GM21360 (cell line): ENCODE measurements around the gene CLSTN2.

Source experiments
- ATAC-seq: cut with Tn5 transposase; IDR thresholded peaks from one replicate; pipeline ENCODE4 v1.9.1; 2021; ENCODE audit warnings: mild to moderate bottlenecking, moderate library complexity; ENCODE audit not compliant: unreplicated experiment

The CLSTN2 gene

GRCh38 chr3:140004271-140004670 is 69.3 kb downstream of the CLSTN2 start:
- ATAC-seq = no peak

DNA sequence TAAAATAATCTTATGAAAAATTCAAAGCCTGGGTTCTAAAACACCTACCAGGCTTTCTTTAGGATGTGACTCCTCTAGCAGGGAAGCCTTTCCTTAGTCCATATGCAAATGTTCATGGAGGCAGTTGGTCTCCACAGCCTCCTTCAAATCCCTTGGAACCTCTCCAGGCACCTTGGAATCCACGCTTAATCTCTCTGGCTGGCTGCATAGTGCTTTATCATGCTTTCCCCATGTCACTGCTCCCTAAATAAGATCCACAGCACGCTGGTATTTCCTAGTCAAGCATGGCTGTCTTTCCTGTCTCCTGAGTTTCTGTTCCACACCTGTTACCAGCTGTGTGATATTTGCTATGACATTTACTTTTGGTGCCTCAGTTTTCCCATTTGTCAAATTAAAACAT is 71.3 kb downstream of the CLSTN2 start:
- no peak for ATAC-seq

DNA sequence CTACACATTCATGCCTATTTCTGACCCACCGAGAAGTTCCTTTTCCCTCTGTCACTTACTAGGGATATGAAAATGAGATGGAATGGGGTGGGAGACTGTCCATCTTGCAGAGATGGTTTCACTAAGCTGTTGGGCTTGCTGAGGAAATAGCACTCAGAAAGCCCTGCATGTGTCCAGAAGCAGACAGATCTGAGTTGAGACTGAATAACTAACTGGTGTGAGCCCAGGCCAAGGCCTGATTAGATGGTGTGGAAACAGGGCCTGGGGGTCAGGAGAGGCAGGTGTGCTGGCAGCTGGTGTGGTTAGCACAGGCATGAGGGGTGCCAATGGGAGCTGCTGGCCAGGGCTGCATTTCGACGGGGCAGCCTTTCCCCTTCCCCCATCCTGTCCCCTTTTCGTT is 72.1 kb downstream of the CLSTN2 start:
- ATAC-seq = no peak

DNA sequence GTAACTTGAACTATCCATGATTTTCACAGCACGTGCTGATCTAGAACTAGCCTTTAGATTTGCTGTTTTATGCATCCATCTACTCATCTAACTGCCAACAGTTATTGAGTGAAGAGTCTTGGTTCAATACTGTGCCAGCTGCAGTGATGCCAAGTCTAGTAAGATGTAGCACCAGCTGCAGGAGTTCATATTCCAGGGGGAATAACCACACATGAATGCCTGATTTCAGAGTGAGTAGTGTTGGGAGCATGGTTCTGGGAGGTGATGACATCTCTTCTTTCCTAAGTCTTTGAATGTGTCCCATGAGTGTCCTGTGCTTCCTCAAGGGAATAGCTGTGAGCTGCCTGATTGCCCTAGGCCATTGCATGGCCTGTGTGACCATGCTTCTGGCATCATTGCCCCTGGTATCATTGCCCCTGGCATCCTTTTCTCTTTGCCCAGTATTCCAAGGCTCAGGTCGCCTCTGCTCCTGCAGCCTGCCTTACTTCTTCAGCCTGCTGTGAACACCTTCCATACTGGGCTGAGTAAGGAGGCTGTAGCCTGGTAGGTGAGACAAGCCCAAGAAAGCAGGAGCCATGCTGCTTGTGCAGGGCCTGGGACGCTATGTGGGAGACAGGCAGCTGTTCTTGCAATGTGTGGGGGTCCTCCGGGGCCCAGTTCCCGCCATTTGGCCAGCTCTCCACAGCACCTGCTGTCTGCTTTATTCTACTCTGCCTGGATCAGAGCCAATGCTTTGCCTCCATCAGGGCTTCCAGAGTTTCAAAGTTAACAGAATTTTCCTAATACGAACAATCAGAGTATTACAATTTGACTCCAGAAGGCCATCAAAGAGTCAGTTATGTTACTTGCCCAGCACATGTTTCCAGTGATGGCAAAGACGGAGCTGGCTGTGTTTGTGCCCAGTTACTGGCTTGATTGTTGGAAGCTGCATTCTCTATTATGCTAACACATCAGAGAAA is 73.2 kb downstream of the CLSTN2 start:
- no peak for ATAC-seq

DNA sequence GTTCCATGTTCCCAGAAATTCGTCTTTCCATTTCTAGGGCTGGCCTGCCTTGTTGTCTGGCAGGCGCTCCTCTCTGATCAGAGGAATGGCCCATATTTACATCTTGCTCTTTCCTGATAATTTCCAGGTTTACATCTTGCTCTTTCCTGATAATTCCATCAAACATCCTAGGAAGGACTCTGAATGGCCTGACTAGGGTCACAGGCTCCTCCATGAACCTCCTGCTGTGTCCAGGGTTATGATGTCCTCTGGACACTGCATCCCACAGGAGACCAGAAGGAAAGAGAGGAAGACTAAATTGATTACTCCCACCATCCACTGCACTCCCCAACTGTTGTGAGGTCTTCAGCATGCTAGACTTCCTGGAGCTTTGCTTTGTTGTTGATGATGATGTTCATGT is 75.4 kb downstream of the CLSTN2 start:
- ATAC-seq = no peak

DNA sequence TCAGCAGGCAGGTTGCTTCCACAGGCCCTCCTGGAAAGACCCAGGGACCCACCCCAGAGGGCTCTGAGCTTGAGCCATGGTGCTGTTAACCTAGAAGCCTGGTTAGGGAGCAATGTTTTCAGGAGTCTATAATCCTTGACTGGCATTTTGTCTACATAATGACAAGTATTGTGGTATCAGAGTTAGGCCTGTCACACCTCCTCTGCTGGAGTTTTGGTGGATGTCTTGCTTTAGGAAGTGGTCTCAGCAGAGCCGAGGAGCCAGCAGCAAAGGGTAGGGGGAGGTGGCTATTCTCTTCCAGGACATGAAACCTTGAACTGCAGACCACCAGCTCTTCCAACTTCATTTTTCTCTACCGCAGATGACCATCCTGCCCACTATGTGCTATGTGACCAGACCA is 76.1 kb downstream of the CLSTN2 start:
- no peak for ATAC-seq

DNA sequence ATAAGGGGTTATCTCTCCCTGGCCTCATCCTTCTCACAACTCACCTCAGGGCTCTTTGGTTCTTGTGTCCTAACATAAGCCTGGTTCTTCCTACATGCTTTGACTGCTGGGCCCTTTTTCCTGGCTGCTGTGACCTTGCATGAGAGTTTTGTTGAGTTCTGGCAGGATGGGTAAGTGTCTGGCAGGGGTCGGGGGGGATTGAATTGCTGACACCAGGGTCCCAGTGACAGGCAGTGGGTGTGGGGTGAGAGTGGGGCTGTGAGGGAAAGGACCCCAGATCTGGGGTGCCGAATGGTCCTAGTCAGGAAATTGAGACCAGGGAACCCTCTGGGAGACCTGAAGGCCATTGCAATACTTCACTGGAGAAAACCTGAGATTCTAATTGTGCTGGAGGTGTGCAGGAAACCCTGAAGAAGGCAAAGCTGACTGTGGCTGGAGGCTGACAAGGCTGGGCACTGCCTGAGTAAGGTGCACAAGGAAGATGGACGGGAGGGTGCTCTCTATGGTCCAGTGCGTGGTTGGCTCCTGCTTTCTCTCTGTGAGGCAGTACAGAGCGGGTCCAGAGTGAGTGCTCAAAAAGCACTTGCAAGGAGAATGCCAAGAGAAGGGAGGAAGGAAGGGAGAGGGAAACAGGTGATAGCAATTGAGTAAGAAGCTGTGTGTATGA is 76.8 kb downstream of the CLSTN2 start:
- ATAC-seq = no peak

DNA sequence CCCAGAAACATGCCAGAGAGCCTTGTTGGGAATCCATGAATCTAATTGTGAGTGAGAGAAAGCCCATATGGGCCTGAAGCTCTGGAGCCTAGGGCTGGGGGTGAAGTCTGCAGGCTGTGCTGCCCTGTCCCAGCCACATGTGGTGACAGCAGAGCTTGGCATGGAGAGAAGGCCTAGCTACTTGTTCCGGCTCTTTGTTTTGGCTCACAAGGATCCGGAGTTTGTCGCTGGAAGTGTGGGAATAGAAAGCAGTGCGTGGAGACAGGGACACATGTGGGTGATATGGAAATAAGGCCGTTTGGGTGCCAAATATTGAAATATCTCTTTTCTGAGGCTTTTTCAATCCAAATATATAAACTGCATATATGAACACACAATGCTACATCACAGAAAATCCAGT is 78.2 kb downstream of the CLSTN2 start:
- ATAC-seq = no peak

- ATAC-seq = no peak
These were observed 80.0 kb downstream of the CLSTN2 start for GRCh38 chr3:140014831-140015495.

DNA sequence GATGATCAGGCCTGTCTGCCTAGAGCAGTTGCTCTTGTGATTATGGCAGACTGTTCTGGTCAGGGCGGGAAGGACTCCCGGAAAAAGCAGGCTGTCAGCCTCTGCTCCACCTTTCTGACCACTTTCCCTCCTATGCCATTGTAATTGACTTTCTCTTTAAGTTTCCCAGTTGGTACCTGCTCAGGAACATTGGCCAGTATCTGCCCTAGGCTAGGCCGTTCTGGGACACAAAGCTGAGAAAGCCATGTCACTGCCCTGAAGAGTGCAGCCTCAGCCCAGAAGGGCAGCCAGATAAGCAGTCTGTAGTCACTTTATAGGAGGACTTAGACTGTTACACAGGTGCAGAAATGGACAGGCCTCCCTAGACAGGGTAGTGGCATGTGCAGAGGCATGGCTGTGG is 80.8 kb downstream of the CLSTN2 start:
- no peak for ATAC-seq

DNA sequence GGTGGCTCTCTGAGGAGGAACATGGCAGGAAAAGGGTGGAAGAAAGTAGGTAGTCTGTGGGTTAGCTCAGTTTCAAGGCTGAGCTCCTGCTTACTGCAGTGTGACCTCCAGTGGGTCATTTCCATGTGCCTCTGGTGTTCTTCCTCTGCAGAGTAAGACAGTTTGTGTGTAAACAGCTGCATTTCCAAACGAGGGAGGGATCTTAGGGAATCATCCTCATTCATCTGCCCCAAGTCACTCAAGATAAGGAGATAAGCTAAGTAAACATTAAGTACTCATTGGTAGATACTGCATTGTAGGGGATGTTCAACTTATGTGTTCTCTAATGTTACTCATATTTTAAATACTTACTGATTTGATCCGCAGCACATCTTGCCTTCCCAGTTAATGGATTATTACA is 83.6 kb downstream of the CLSTN2 start:
- no peak for ATAC-seq

GRCh38 chr3:140019946-140020345 is 85.0 kb downstream of the CLSTN2 start:
- ATAC-seq = no peak

DNA sequence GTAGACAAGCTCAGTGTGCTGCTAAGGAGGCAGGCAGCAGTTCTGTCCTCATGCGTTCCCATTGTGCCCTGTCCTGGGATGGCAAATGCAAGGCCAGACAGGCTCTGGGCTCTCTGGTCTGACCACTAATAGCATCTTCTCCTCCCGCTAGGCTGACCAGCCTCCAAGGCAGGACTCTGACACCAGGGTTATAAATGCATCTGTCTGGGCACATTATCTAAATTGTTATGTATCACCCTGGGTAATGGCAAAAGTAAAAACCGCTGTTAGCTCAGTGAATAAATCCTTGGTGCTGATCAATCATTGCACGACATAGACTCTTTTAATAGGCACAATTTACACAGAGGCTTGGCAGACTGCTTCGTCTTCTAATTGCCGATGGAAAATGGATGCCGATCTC is 85.6 kb downstream of the CLSTN2 start:
- ATAC-seq = no peak

- ATAC-seq = no peak
These were observed 86.3 kb downstream of the CLSTN2 start for GRCh38 chr3:140021269-140021668.

- ATAC-seq = no peak
These were observed 87.2 kb downstream of the CLSTN2 start for GRCh38 chr3:140022066-140022770.

- no peak for ATAC-seq
These were observed 88.9 kb downstream of the CLSTN2 start for GRCh38 chr3:140023616-140024530.

- no peak for ATAC-seq
These were observed 96.2 kb downstream of the CLSTN2 start for GRCh38 chr3:140031170-140031569.

- ATAC-seq = no peak
These were observed 99.1 kb downstream of the CLSTN2 start for GRCh38 chr3:140034058-140034457.

DNA sequence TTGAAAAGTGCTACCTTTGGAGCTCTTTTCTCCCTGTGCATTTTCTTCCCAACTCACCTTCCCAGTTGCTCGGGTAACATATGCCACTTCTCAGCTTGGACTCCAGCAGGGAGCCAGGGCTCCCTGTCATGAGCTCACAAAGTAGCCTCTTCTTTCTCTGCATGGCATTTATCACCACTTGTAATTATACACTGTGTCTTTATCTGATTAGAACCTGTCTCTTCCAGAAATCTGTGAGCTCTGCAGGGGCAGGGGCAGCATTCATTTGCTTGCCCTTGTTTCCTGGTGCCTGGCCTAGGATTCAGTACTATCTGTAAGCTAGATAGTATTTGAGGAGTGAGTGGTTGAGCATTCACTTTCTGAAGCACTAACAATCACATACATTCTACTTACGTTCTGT is 100.9 kb downstream of the CLSTN2 start:
- no peak for ATAC-seq

- ATAC-seq = no peak
These were observed 115.4 kb downstream of the CLSTN2 start for GRCh38 chr3:140050396-140050795.
